GM18870 (cell line): ENCODE measurements around the gene TSSC4.

ENCODE experiments used
- ATAC-seq: cut with Tn5 transposase; IDR thresholded peaks from one replicate; pipeline ENCODE4 v1.9.1; 2021; ENCODE audit warnings: moderate library complexity; ENCODE audit not compliant: unreplicated experiment

Gene TSSC4

GRCh38 chr11:2446590-2447252, 46.2 kb downstream of the TSSC4 start:
- ATAC-seq = no peak

- no peak for ATAC-seq
These were observed 46.9 kb downstream of the TSSC4 start for GRCh38 chr11:2447253-2447950.

- no peak for ATAC-seq
These were observed 47.6 kb downstream of the TSSC4 start for GRCh38 chr11:2447951-2448650.

GRCh38 chr11:2448661-2449547, 48.4 kb downstream of the TSSC4 start:
- no peak for ATAC-seq

- no peak for ATAC-seq
These were observed 49.2 kb downstream of the TSSC4 start for GRCh38 chr11:2449548-2450320.

GRCh38 chr11:2450321-2451041, 49.9 kb downstream of the TSSC4 start:
- ATAC-seq = no peak

- ATAC-seq = no peak
These were observed 50.8 kb downstream of the TSSC4 start for GRCh38 chr11:2451336-2451735.

GRCh38 chr11:2451916-2452315, 51.4 kb downstream of the TSSC4 start:
- ATAC-seq = no peak

GRCh38 chr11:2452321-2453012, 51.9 kb downstream of the TSSC4 start:
- no peak for ATAC-seq

- ATAC-seq = no peak
These were observed 52.9 kb downstream of the TSSC4 start for GRCh38 chr11:2453436-2453835.
